GM10266 (cell line): ENCODE measurements around the gene ATXN1.

ENCODE experiments used
- DNase-seq: peaks from one replicate; pipeline ENCODE4 v3.0.0; 2012; ENCODE audit errors: extremely low spot score
- CTCF ChIP-seq: IDR thresholded peaks from 2 replicates; pipeline ENCODE4 v1.5.1; 2012; ENCODE audit warnings: mild to moderate bottlenecking, low read depth; ENCODE audit not compliant: control insufficient read depth, insufficient read depth; ENCODE audit errors: missing control alignments

ATXN1 gene

GRCh38 chr6:16760516-16761470 lies at the start of gene ATXN1:
Gene ATXN1 (minus strand): TSS chr6:16761460.
- DNase-seq, result peak; percentile 70
- no peak for TF ChIP-seq CTCF

- no peak for DNase-seq
Measured at GRCh38 chr6:16810411-16810810, 49.2 kb upstream of the ATXN1 start.

GRCh38 chr6:16809753-16810358 lies 48.6 kb upstream of the ATXN1 start:
- DNase-seq, result no peak
- no peak for TF ChIP-seq CTCF

More at GRCh38 chr6:16810411-16810810, 49.2 kb upstream of the ATXN1 start:
- TF ChIP-seq CTCF, result no peak

GRCh38 chr6:16807956-16808355 lies 46.7 kb upstream of the ATXN1 start:
- no peak for DNase-seq

GRCh38 chr6:16806363-16806762 lies 45.1 kb upstream of the ATXN1 start:
- DNase-seq, result no peak

More at GRCh38 chr6:16807956-16808355, 46.7 kb upstream of the ATXN1 start:
- no peak for TF ChIP-seq CTCF

GRCh38 chr6:16805243-16805950 lies 44.1 kb upstream of the ATXN1 start:
- no peak for TF ChIP-seq CTCF

More at GRCh38 chr6:16806363-16806762, 45.1 kb upstream of the ATXN1 start:
- no peak for TF ChIP-seq CTCF

More at GRCh38 chr6:16805243-16805950, 44.1 kb upstream of the ATXN1 start:
- DNase-seq, result no peak
